HepG2 (cell line): ENCODE data around the gene MNT. TPM values are rescaled to one million over a fixed set of nuclear protein-coding genes. Genes with fewer than 3 reads are reported as not detected.

Source experiments
- DPF2 ChIP-seq: sonication (generic); formaldehyde crosslinking; IDR thresholded peaks from 2 replicates; pipeline ENCODE4 v1.4.0; 2020; ENCODE audit warnings: mild to moderate bottlenecking, low read depth, missing genetic modification reagents, borderline replicate concordance
- FOXC1 ChIP-seq: sonication (generic); formaldehyde crosslinking; IDR thresholded peaks from 2 replicates; pipeline ENCODE4 v1.8.0; 2022; ENCODE audit warnings: mild to moderate bottlenecking, missing genetic modification reagents, borderline replicate concordance
- GTF2F1 ChIP-seq: fragments of 150-350 bp; IDR thresholded peaks from 2 replicates; pipeline ENCODE4 v1.6.1; 2014; ENCODE audit warnings: low read length
- HOXD1 ChIP-seq: sonication (generic); formaldehyde crosslinking; IDR thresholded peaks from 2 replicates; pipeline ENCODE4 v1.5.0; 2020; ENCODE audit warnings: missing genetic modification reagents
- KLF11 ChIP-seq: IDR thresholded peaks from 2 replicates; pipeline ENCODE4 v1.6.1; 2016; ENCODE audit warnings: missing compliant biosample characterization
- MYC ChIP-seq: sonication (generic); formaldehyde crosslinking; IDR thresholded peaks from 2 replicates; pipeline ENCODE4 v1.9.0; 2021; ENCODE audit warnings: missing genetic modification reagents, borderline replicate concordance
- NFIC ChIP-seq: IDR thresholded peaks from 2 replicates; pipeline ENCODE4 v1.6.1; 2012; ENCODE audit warnings: mild to moderate bottlenecking, low read length, inconsistent platforms
- ONECUT2 ChIP-seq: sonication (generic); formaldehyde crosslinking; IDR thresholded peaks from 2 replicates; pipeline ENCODE4 v1.4.0; 2020; ENCODE audit warnings: missing genetic modification reagents
- PTBP1 ChIP-seq: fragments of 200-400 bp; formaldehyde crosslinking; IDR thresholded peaks from 2 replicates; pipeline ENCODE4 v1.6.1; 2018; ENCODE audit warnings: low read length, low read depth; ENCODE audit not compliant: poor library complexity, severe bottlenecking
- RNF2 ChIP-seq: fragments of 450-650 bp; conservative IDR thresholded peaks from 2 replicates; pipeline ENCODE4 v1.6.1; 2016; ENCODE audit warnings: low read depth
- SIX1 ChIP-seq: sonication (generic); formaldehyde crosslinking; IDR thresholded peaks from 2 replicates; pipeline ENCODE4 v1.4.0; 2020; ENCODE audit warnings: missing genetic modification reagents, borderline replicate concordance
- SMAD9 ChIP-seq: sonication (generic); formaldehyde crosslinking; IDR thresholded peaks from 2 replicates; pipeline ENCODE4 v1.5.1; 2020; ENCODE audit warnings: mild to moderate bottlenecking, missing genetic modification reagents
- SP4 ChIP-seq: sonication (generic); formaldehyde crosslinking; IDR thresholded peaks from 2 replicates; pipeline ENCODE4 v1.8.1; 2023; ENCODE audit warnings: mild to moderate bottlenecking, missing genetic modification reagents
- SUZ12 ChIP-seq: fragments of 150-350 bp; IDR thresholded peaks from 2 replicates; pipeline ENCODE4 v1.6.1; 2014; ENCODE audit warnings: low read depth, low read length
- ZBTB10 ChIP-seq: sonication (generic); formaldehyde crosslinking; IDR thresholded peaks from 2 replicates; pipeline ENCODE4 v1.4.0; 2020; ENCODE audit warnings: missing genetic modification reagents, borderline replicate concordance
- ZBTB38 ChIP-seq: sonication (generic); formaldehyde crosslinking; IDR thresholded peaks from 2 replicates; pipeline ENCODE4 v1.5.1; 2020; ENCODE audit warnings: mild to moderate bottlenecking, missing genetic modification reagents
- ZEB1 ChIP-seq: IDR thresholded peaks from 2 replicates; pipeline ENCODE4 v1.6.1; 2012; ENCODE audit warnings: mild to moderate bottlenecking, low read depth, inconsistent platforms; ENCODE audit not compliant: insufficient replicate concordance
- ZFP36 ChIP-seq: fragments of 150-350 bp; IDR thresholded peaks from 2 replicates; pipeline ENCODE4 v1.6.1; 2018; ENCODE audit warnings: borderline replicate concordance, low read length, low read depth; ENCODE audit not compliant: partially characterized antibody
- ZKSCAN8 ChIP-seq: IDR thresholded peaks from 2 replicates; pipeline ENCODE4 v1.6.1; 2016; ENCODE audit warnings: borderline replicate concordance, missing genetic modification reagents, missing compliant biosample characterization
- ZNF335 ChIP-seq: sonication (generic); formaldehyde crosslinking; IDR thresholded peaks from 2 replicates; pipeline ENCODE4 v1.4.0; 2020; ENCODE audit warnings: missing genetic modification reagents
- ZNF513 ChIP-seq: sonication (generic); formaldehyde crosslinking; conservative IDR thresholded peaks from 2 replicates; pipeline ENCODE4 v1.5.0; 2020; ENCODE audit warnings: missing genetic modification reagents
- ZNF652 ChIP-seq: IDR thresholded peaks from 2 replicates; pipeline ENCODE4 v1.6.1; 2016; ENCODE audit warnings: low read depth, borderline replicate concordance
- ZNF766 ChIP-seq: sonication (generic); formaldehyde crosslinking; IDR thresholded peaks from 2 replicates; pipeline ENCODE4 v1.5.0; 2020; ENCODE audit warnings: missing genetic modification reagents, borderline replicate concordance
- ZNF850 ChIP-seq: sonication (generic); formaldehyde crosslinking; conservative IDR thresholded peaks from 2 replicates; pipeline ENCODE4 v1.9.0; 2021; ENCODE audit warnings: mild to moderate bottlenecking, missing genetic modification reagents
- polyA plus RNA-seq, 8 experiments: library from polyadenylated mRNA; depleted of rRNA in 3 of 8; stranded (reverse) in 7 of 8; unstranded in 1 of 8; fragments of >200 nt; fragmentation: Illumina TruSeq in 4 of 8; extraction: Trizol in 4 of 8; gene quantifications; 2 replicates each; pipeline versions ENCODE4 v1.2.1 to v1.2.3, GENCODE V29; 2011 to 2016; ENCODE audit warnings: low read depth in 4 of 8, missing spikeins in 1 of 8, mixed read lengths in 1 of 8; ENCODE audit not compliant: insufficient read depth in 1 of 8
- total RNA-seq, 5 experiments: library from RNA; depleted of rRNA; stranded (reverse); fragments of >200 nt; fragmentation: Illumina TruSeq; extraction: Trizol; gene quantifications; 2 replicates each; pipeline ENCODE4 v1.2.3, GENCODE V29; 2016; ENCODE audit warnings: low read depth in 1 of 5
- TF ChIP-seq, protein P1 (sequence below): sonication (generic); formaldehyde crosslinking; IDR thresholded peaks from 2 replicates; pipeline ENCODE4 v1.5.0; 2020; ENCODE audit warnings: missing genetic modification reagents, mild to moderate bottlenecking, borderline replicate concordance

Gene MNT
- total and polyA plus RNA-seq, 2 of the 13 experiments (the other 11 are each of a cell fraction or from before 2014, with no cell fraction given), result 2.1 to 3.5 TPM

DNA sequence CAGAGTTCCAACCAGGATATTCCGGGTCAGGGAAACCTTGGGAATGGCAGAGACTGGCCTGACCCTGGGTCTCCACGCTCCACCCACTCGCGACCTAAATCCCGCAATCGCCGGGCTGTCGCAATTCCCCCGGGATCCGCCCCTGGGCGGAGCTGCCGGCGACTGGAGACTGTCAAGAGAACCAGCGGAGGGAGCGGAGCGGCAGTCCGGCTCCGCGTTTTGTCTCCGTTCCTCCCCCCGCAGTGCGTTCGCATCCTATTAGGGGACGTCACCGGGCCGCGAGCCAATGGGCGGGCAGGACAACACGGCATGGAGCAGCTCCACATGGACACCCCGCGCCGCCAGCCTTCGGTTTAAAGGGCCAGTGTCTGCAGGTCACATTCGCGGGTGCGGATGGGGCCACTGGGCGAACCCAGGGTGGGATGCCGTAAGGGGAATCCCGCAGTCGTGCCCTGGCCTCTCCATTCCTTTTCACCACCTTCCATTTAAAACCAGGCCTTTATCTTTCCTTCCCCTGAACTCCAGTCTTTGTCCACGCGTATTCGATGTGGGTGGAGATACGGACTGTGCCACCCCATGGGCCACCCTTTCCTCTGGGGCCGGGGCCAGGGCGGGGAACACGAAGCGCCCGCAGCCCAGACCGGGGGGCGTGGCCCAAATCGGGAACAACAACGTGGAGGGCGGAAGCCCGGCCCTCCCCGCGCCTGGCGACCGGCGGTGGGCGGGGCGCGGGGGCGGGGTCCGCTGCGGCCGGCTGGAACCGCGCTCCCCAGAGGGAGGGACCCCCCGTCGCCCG is 764 bp upstream of the MNT start (continued):
- TF ChIP-seq ZFP36 (no peak), ZNF850 (CRISPR knock-in tag) (no peak), HOXD1 (CRISPR knock-in tag) (0 out of 2 replicates have a peak, but pooled peaks have one; percentile 32), NFIC (no peak), ZNF335 (no peak), SP4 (peak; percentile 95), MYC (CRISPR knock-in tag) (peak; percentile 82), ZBTB10 (CRISPR knock-in tag) (no peak), ZNF766 (CRISPR knock-in tag) (0 out of 2 replicates have a peak, but pooled peaks have one; percentile 24), ZEB1 (peak; percentile 49), DPF2 (no peak), SIX1 (CRISPR knock-in tag) (no peak), ZNF652 (no peak; the same call in 1 of the 2 replicates), SUZ12 (no peak), ZKSCAN8 (CRISPR knock-in tag) (no peak), KLF11 (CRISPR knock-in tag) (0 out of 2 replicates have a peak, but pooled peaks have one; percentile 76), FOXC1 (CRISPR knock-in tag) (no peak), ONECUT2 (no peak), PTBP1 (no peak), ZBTB38 (CRISPR knock-in tag) (peak; percentile 46; the same call in 1 of the 2 replicates), SMAD9 (CRISPR knock-in tag) (no peak), ZNF513 (CRISPR knock-in tag) (no peak), RNF2 (no peak; the same call in 1 of the 2 replicates), GTF2F1 (no peak)
- TF ChIP-seq, protein P1, sequence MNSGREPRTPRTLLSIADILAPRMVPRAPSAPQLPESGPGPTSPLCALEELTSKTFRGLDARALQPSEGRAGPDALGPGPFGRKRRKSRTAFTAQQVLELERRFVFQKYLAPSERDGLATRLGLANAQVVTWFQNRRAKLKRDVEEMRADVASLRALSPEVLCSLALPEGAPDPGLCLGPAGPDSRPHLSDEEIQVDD (CRISPR knock-in tag), result no peak; the same call in 1 of the 2 replicates
